K562 (cell line): ENCODE data around the gene NLRC3. TPM values are rescaled to one million over a fixed set of nuclear protein-coding genes. Genes with fewer than 3 reads are reported as not detected.

Experiments
- ATAC-seq: fragments of 200-7000 bp; cut with Tn5 transposase; 3 replicates; pipeline ENCODE4 v1.9.1; 2020; ENCODE audit warnings: moderate library complexity
- BruUV-seq: library from RNA; stranded (reverse); fragments of 400-500 nt; replicated peaks from 2 replicates; lab custom pipeline; 2021; lab: Mats Ljungman, UMichigan
- CTCF ChIA-PET: fragments of 300-600 bp; formaldehyde crosslinking; extraction: SDS; loops from one replicate; lab custom pipeline; 2021; ENCODE audit warnings: low intra/inter-chr PET ratio; lab: Yijun Ruan, JAX
- POLR2A ChIA-PET: fragments of 300-600, 350-650 bp; sonication (Branson Sonifier 250); formaldehyde crosslinking; extraction: SDS; loops from one replicate; lab custom pipeline; 2021; ENCODE audit warnings: antibody characterized with exemption, inconsistent platforms; lab: Yijun Ruan, JAX
- DNase-seq, 4 experiments: peaks; one replicate each; pipeline versions ENCODE4 v3.0.0 to v3.0.0-alpha.2; 2011 to 2018; ENCODE audit warnings: low spot score in 3 of 4, mixed read lengths in 3 of 4; ENCODE audit errors: extremely low read depth in 1 of 4
- FAIRE-seq: peaks from 2 replicates; lab custom pipeline; 2011; peaks lifted over from hg19 to GRCh38; lab: Jason Lieb, UNC
- H2AFZ ChIP-seq: 2 replicates; pipeline ENCODE4 v1.6.0; 2011; ENCODE audit warnings: low read depth, low read length, control low read depth, inconsistent platforms
- H3K27ac ChIP-seq: fragments of 200-600 bp; 3 replicates; pipeline ENCODE4 v1.8.0; 2011; ENCODE audit warnings: low read depth, mild to moderate bottlenecking, control low read depth, inconsistent platforms, low read length, moderate library complexity, mixed read lengths; ENCODE audit errors: extremely low read depth
- H3K27me3 ChIP-seq, 2 experiments: fragments of 300-600 bp in 1 of 2; 2 replicates in 1 of 2; 3 replicates in 1 of 2; pipeline versions ENCODE4 v1.6.0 to v1.8.0; 2011; ENCODE audit warnings: inconsistent platforms in 2 of 2, low read length in 2 of 2, mild to moderate bottlenecking in 1 of 2, mixed read lengths in 1 of 2, moderate library complexity in 1 of 2; ENCODE audit not compliant: control insufficient read depth in 2 of 2, insufficient read depth in 2 of 2
- H3K36me3 ChIP-seq: fragments of 300-600 bp; 3 replicates; pipeline ENCODE4 v1.8.0; 2011; ENCODE audit warnings: mild to moderate bottlenecking, low read length, inconsistent platforms; ENCODE audit not compliant: control insufficient read depth, insufficient read depth
- H3K4me1 ChIP-seq, 2 experiments: fragments of 200-600 bp in 1 of 2; replicated peaks in 1 of 2; 2 replicates in 1 of 2; 3 replicates in 1 of 2; pipeline versions ENCODE4 v1.5.1 to v1.8.0; 2011; ENCODE audit warnings: inconsistent platforms in 2 of 2, low read length in 2 of 2, mild to moderate bottlenecking in 1 of 2, mixed read lengths in 1 of 2, moderate library complexity in 1 of 2; ENCODE audit not compliant: control insufficient read depth in 2 of 2, insufficient read depth in 2 of 2
- H3K4me2 ChIP-seq: 2 replicates; pipeline ENCODE4 v1.6.1; 2011; ENCODE audit warnings: low read length, control low read depth, inconsistent platforms, mixed read lengths; ENCODE audit not compliant: insufficient read depth
- H3K4me3 ChIP-seq: fragments of 200-600 bp; sonication (generic), shearing (Covaris generic); 2 replicates; pipeline ENCODE4 v1.5.1; 2016; ENCODE audit warnings: control low read depth, inconsistent platforms
- H3K79me2 ChIP-seq: fragments of 200-600 bp; 3 replicates; pipeline ENCODE4 v1.8.0; 2011; ENCODE audit warnings: low read length, inconsistent platforms; ENCODE audit not compliant: control insufficient read depth, insufficient read depth
- H3K9ac ChIP-seq, 2 experiments: 2 replicates each; pipeline versions ENCODE4 v1.6.0 to v1.6.1; 2011; ENCODE audit warnings: low read depth in 2 of 2, low read length in 2 of 2, control low read depth in 1 of 2, inconsistent platforms in 1 of 2, mild to moderate bottlenecking in 1 of 2, mixed read lengths in 1 of 2; ENCODE audit not compliant: insufficient read depth in 1 of 2
- H3K9me1 ChIP-seq: one replicate; pipeline ENCODE4 v1.6.0; 2011; ENCODE audit warnings: inconsistent platforms, mild to moderate bottlenecking, low read length, moderate library complexity; ENCODE audit not compliant: control insufficient read depth, insufficient read depth
- H3K9me3 ChIP-seq: replicated peaks from 2 replicates; pipeline ENCODE4 v1.5.1; 2011; ENCODE audit warnings: low read depth, low read length, inconsistent platforms; ENCODE audit not compliant: control insufficient read depth, insufficient read depth
- H4K20me1 ChIP-seq: replicated peaks from 2 replicates; pipeline ENCODE4 v1.6.1; 2011; ENCODE audit warnings: low read length, inconsistent platforms, mixed read lengths; ENCODE audit not compliant: control insufficient read depth, insufficient read depth
- ARNT ChIP-seq, 2 experiments: fragments of 450-650 bp; IDR thresholded peaks; 2 replicates each; pipeline ENCODE4 v1.6.1; 2016; ENCODE audit warnings: mild to moderate bottlenecking in 1 of 2
- CEBPG ChIP-seq, 3 experiments: fragments of 200-800 bp in 1 of 3; sonication (Bioruptor generic) in 1 of 3; sonication (generic) in 1 of 3; formaldehyde crosslinking in 1 of 3; IDR thresholded peaks in 2 of 3; conservative IDR thresholded peaks in 1 of 3; 2 replicates each; pipeline versions ENCODE4 v1.6.1 to v1.8.0; 2016 to 2022; ENCODE audit warnings: missing compliant biosample characterization in 2 of 3, missing genetic modification characterization in 2 of 3, mild to moderate bottlenecking in 1 of 3, missing genetic modification reagents in 1 of 3
- EHMT2 ChIP-seq: fragments of 450-650 bp; IDR thresholded peaks from 2 replicates; pipeline ENCODE4 v1.6.1; 2018; ENCODE audit warnings: antibody characterized with exemption
- ETV5 ChIP-seq: sonication (generic); formaldehyde crosslinking; IDR thresholded peaks from 2 replicates; pipeline ENCODE4 v1.4.0; 2020; ENCODE audit warnings: low read depth, mild to moderate bottlenecking, missing genetic modification reagents
- FOS ChIP-seq: IDR thresholded peaks from 3 replicates; pipeline ENCODE4 v1.6.1; 2011; ENCODE audit not compliant: insufficient read length; ENCODE audit errors: extremely low read depth
- HDAC8 ChIP-seq: fragments of 450-650 bp; IDR thresholded peaks from 2 replicates; pipeline ENCODE4 v1.6.1; 2016; ENCODE audit warnings: mild to moderate bottlenecking, missing genetic modification characterization, moderate library complexity, missing compliant biosample characterization
- MAFK ChIP-seq: IDR thresholded peaks from 2 replicates; pipeline ENCODE4 v1.6.1; 2011; ENCODE audit warnings: low read length, improper control_type of control experiment
- ZC3H11A ChIP-seq: IDR thresholded peaks from 2 replicates; pipeline ENCODE4 v1.6.1; 2012; ENCODE audit warnings: low read depth, low read length, improper control_type of control experiment
- ZKSCAN3 ChIP-seq: fragments of 250-450 bp; sonication (Bioruptor Pico); IDR thresholded peaks from 2 replicates; pipeline ENCODE4 v1.4.0; 2020
- WGBS: fragments of 100-300 bp; shearing (Covaris generic); methylation state at CpG from one replicate; pipeline ENCODE4 v1.1.6; 2016; ENCODE audit warnings: low coverage, mixed read lengths; ENCODE audit not compliant: insufficient coverage; ENCODE audit errors: missing lambda C conversion rate; 5-methylcytosine and 5-hydroxymethylcytosine counted together
- in situ Hi-C: fragments of 300-500 bp; cut with MboI; formaldehyde crosslinking; loops from 4 replicates; pipeline ENCODE4 v1.15.0; 2018; ENCODE audit warnings: inconsistent platforms, mixed read lengths
- intact Hi-C: fragments of 100-400 bp; cut with micrococcal nuclease; formaldehyde crosslinking; loops from 2 replicates; pipeline ENCODE4 v1.14.2; 2022
- polyA plus RNA-seq, 8 experiments: library from polyadenylated mRNA; depleted of rRNA in 4 of 8; stranded (reverse) in 5 of 8; unstranded in 3 of 8; fragments of >200 nt; fragmentation: Nextera tagmentation in 2 of 8; fragmentation: Illumina TruSeq in 1 of 8; extraction: Ambion mirVana in 2 of 8; extraction: Trizol in 1 of 8; gene quantifications; 2 replicates each; pipeline versions ENCODE4 v1.2.1 to v1.2.3, GENCODE V29; 2011 to 2014; ENCODE audit warnings: inconsistent platforms in 1 of 8, missing spikeins in 1 of 8
- total RNA-seq, 7 experiments: library from RNA; depleted of rRNA in 6 of 7; stranded (reverse); fragments of >200 nt in 6 of 7; fragmentation: Illumina TruSeq in 2 of 7; extraction: Trizol in 2 of 7; gene quantifications; 2 replicates each; pipeline versions ENCODE4 v1.2.1 to v1.2.3, GENCODE V29; 2011 to 2021; ENCODE audit warnings: low replicate concordance in 1 of 7
- TF ChIP-seq, protein P1 (sequence below), 3 experiments: fragments of 200-800 bp in 1 of 3; sonication (Bioruptor generic) in 1 of 3; sonication (generic) in 1 of 3; formaldehyde crosslinking in 1 of 3; IDR thresholded peaks; 2 replicates each; pipeline versions ENCODE4 v1.6.1 to v1.8.0; 2016 to 2022; ENCODE audit warnings: mild to moderate bottlenecking in 2 of 3, missing compliant biosample characterization in 2 of 3, missing genetic modification characterization in 2 of 3, missing genetic modification reagents in 1 of 3
- TF ChIP-seq, protein P2 (sequence below), 2 experiments: IDR thresholded peaks; 2 replicates each; pipeline ENCODE4 v1.6.1; 2012; ENCODE audit warnings: improper control_type of control experiment in 2 of 2, low read depth in 2 of 2, low read length in 2 of 2, borderline replicate concordance in 1 of 2
- TF ChIP-seq, protein P3 (sequence below): fragments of 450-650 bp; IDR thresholded peaks from 2 replicates; pipeline ENCODE4 v1.6.1; 2016; ENCODE audit warnings: mild to moderate bottlenecking

The NLRC3 gene
- total and polyA plus RNA-seq, 9 of the 15 experiments (the other 6 are each of a cell fraction or from before 2014, with no cell fraction given) = 0.03 to 0.13 (median 0.03) TPM; not detected in 4

DNA sequence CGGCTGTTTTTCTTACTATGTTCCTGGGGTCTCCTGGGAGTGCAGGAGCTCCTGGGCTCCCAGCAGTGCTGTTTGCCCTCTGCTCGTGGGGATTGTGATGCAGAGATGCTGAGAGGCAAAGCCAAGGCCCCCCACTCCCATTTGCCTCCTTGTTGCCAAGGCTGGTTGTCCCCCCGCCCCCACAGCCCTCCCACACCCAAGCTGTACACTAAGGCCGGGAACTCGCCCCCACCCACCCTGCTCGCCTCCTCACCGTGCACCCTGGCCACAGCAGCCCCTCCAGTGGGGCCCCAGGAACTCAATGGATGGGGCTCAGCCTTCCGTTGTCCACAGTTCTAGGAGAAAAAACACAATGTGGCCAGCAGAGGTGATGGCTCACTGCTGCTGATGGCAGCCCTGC lies 10.2 kb downstream of the NLRC3 start:
- no peak overlapping the region for H3K4me2 ChIP-seq
- H3K9ac ChIP-seq = no peak overlapping the region
- 0 out of 2 replicates have a peak, but pooled peaks cover 2% of the 10 kb centered on the region for H4K20me1 ChIP-seq
- H3K79me2 ChIP-seq = no peaks in the 10 kb centered on the region
- ATAC-seq (no peak), FAIRE-seq (no peak), DNase-seq (no peak)
- no TSS peak for BruUV-seq
- 8% methylated on average over 5 of the region's 8 CpGs for WGBS
- H3K27ac ChIP-seq = no peak overlapping the region
- peaks cover 27 to 32% of the 10 kb centered on the region in 2 experiments for H3K27me3 ChIP-seq
- TF ChIP-seq MAFK = no peak
- no peak for TF ChIP-seq FOS
- TF ChIP-seq, protein P1, sequence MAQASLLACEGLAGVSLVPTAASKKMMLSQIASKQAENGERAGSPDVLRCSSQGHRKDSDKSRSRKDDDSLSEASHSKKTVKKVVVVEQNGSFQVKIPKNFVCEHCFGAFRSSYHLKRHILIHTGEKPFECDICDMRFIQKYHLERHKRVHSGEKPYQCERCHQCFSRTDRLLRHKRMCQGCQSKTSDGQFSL (CRISPR knock-in tag; IDR thresholded peaks at IDR 0.05) = no peak
- TF ChIP-seq, protein P1 (tag; IDR thresholded peaks at IDR 0.05) = no peak
- TF ChIP-seq ZKSCAN3 = no peak
- TF ChIP-seq, protein P2, sequence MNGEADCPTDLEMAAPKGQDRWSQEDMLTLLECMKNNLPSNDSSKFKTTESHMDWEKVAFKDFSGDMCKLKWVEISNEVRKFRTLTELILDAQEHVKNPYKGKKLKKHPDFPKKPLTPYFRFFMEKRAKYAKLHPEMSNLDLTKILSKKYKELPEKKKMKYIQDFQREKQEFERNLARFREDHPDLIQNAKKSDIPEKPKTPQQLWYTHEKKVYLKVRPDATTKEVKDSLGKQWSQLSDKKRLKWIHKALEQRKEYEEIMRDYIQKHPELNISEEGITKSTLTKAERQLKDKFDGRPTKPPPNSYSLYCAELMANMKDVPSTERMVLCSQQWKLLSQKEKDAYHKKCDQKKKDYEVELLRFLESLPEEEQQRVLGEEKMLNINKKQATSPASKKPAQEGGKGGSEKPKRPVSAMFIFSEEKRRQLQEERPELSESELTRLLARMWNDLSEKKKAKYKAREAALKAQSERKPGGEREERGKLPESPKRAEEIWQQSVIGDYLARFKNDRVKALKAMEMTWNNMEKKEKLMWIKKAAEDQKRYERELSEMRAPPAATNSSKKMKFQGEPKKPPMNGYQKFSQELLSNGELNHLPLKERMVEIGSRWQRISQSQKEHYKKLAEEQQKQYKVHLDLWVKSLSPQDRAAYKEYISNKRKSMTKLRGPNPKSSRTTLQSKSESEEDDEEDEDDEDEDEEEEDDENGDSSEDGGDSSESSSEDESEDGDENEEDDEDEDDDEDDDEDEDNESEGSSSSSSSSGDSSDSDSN (IDR thresholded peaks at IDR 0.05; ENCODE audit: borderline replicate concordance in 1 of 2, low read depth in 2 of 2, low read length in 2 of 2) = no peak
- no peak for TF ChIP-seq CEBPG (CRISPR knock-in tag; IDR thresholded peaks at IDR 0.05)
- no peak for TF ChIP-seq CEBPG (tag; conservative IDR thresholded peaks at IDR 0.05 in 1 of 2, IDR thresholded peaks at IDR 0.05 in 1 of 2)
- TF ChIP-seq, protein P3, sequence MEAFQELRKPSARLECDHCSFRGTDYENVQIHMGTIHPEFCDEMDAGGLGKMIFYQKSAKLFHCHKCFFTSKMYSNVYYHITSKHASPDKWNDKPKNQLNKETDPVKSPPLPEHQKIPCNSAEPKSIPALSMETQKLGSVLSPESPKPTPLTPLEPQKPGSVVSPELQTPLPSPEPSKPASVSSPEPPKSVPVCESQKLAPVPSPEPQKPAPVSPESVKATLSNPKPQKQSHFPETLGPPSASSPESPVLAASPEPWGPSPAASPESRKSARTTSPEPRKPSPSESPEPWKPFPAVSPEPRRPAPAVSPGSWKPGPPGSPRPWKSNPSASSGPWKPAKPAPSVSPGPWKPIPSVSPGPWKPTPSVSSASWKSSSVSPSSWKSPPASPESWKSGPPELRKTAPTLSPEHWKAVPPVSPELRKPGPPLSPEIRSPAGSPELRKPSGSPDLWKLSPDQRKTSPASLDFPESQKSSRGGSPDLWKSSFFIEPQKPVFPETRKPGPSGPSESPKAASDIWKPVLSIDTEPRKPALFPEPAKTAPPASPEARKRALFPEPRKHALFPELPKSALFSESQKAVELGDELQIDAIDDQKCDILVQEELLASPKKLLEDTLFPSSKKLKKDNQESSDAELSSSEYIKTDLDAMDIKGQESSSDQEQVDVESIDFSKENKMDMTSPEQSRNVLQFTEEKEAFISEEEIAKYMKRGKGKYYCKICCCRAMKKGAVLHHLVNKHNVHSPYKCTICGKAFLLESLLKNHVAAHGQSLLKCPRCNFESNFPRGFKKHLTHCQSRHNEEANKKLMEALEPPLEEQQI = no peak
- TF ChIP-seq ARNT (IDR thresholded peaks at IDR 0.05) = no peak
- TF ChIP-seq HDAC8 = no peak
- TF ChIP-seq ZC3H11A = no peak
- no peak for TF ChIP-seq ETV5 (CRISPR knock-in tag)
- TF ChIP-seq EHMT2 = no peak
- in situ Hi-C loops (no loop called here), intact Hi-C loops (no loop called here)
- ChIA-PET CTCF (no interaction called here), POLR2A (no interaction called here)
- no peak overlapping the region for H3K4me3 ChIP-seq
- H2AFZ ChIP-seq = no peak overlapping the region
- no peaks in the 10 kb centered on the region for H3K9me1 ChIP-seq
- peaks cover 7% of the 10 kb centered on the region for H3K9me3 ChIP-seq
- H3K4me1 ChIP-seq = peaks cover 0 to 21% of the 10 kb centered on the region in 2 experiments; a peak in 1 of 5 replicates
- H3K36me3 ChIP-seq = no peaks in the 10 kb centered on the region
